Choroid plexus epithelial cell (primary cell): ENCODE results near the gene TAF12.
A peak's percentile ranks its signal among the peaks of the same experiment; 100 is the strongest.
"Not testable (repeated sequence)": the region's sequence is repeated elsewhere in the genome, so short reads cannot be mapped to it uniquely, and the experiment has no call there.

Experiments
- DNase-seq: peaks from one replicate; pipeline ENCODE4 v3.0.0-alpha.2; 2010; ENCODE audit warnings: low read depth
- H3K4me3 ChIP-seq: 2 replicates; pipeline ENCODE4 v1.5.1; 2011; ENCODE audit warnings: low read depth, mild to moderate bottlenecking, control low read depth, low read length, moderate library complexity
- CTCF ChIP-seq: conservative IDR thresholded peaks from 2 replicates; pipeline ENCODE4 v1.5.1; 2011; ENCODE audit warnings: low read depth, mild to moderate bottlenecking, control low read depth, inconsistent platforms, low read length, moderate library complexity

TAF12 gene

GRCh38 chr1:28591708-28592320 is 51.1 kb downstream of the TAF12 start, which contains the start of gene RAB42:
Gene RAB42, plus strand, starts transcription at chr1:28592265. Its CDS starts 247 bp downstream, at chr1:28592512.
- TF ChIP-seq CTCF, result no peak
- DNase-seq, result no peak
- peak within 1 kb of the TSS; percentile 57 for H3K4me3 ChIP-seq

- H3K4me3 ChIP-seq, DNase-seq: not testable (repeated sequence)
Observed at GRCh38 chr1:28586585-28587391, 56.1 kb downstream of the TAF12 start.

GRCh38 chr1:28582248-28582615 is 60.6 kb downstream of the TAF12 start:
- no peak for TF ChIP-seq CTCF
- peak; percentile 54 for DNase-seq
- H3K4me3 ChIP-seq, result peak overlapping the region; percentile 93

GRCh38 chr1:28581531-28582247 is 61.2 kb downstream of the TAF12 start:
- peak; percentile 98 for DNase-seq
- TF ChIP-seq CTCF, result peak; percentile 6
- H3K4me3 ChIP-seq, result peak overlapping the region; percentile 93

- H3K4me3 ChIP-seq, result peak overlapping the region; percentile 93
- TF ChIP-seq CTCF, result no peak
- peak; percentile 39 for DNase-seq
Observed at GRCh38 chr1:28580722-28581530, 61.9 kb downstream of the TAF12 start.

- TF ChIP-seq CTCF, result no peak
- H3K4me3 ChIP-seq, result peak overlapping the region; percentile 4
- DNase-seq, result no peak
Observed at GRCh38 chr1:28579401-28579800, 63.5 kb downstream of the TAF12 start.
